ENCODE measurements around the gene SGCA.
A peak's percentile ranks its signal among the peaks of the same experiment; 100 is the strongest.

Gene SGCA

GRCh38 chr17:50168319-50168718 lies 2.5 kb downstream of the SGCA start:
- no peak for DNase-seq

GRCh38 chr17:50169121-50169764 lies 3.4 kb downstream of the SGCA start:
- DNase-seq, result no peak

- no peak for DNase-seq
Measured at GRCh38 chr17:50169881-50170459, 4.2 kb downstream of the SGCA start.

GRCh38 chr17:50170662-50171370 lies 5.0 kb downstream of the SGCA start:
- DNase-seq, result no peak

GRCh38 chr17:50171371-50172071 lies 5.7 kb downstream of the SGCA start:
- no peak for DNase-seq

DNA sequence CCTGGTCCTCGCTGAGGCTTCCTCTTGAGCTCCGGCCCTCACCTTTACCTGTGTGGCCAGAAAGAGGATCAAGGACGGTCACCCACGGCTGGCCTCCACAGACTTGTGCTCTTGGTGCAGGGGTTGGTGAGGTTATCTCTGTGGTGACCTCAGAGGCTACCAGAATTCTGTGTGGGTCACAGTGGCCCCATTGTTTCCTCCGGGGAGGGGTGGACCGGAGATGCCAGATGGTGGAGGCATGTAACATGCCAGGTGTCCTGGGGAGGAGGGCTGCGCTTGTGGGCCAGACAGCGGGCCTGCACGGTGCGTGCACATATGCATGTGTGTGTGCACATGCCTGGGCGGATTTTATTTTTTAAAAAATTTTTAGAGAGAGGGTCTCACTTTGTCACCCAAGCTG lies 6.3 kb downstream of the SGCA start:
- no peak for DNase-seq

- DNase-seq, result no peak
Measured at GRCh38 chr17:50172936-50173334, 7.1 kb downstream of the SGCA start.

DNA sequence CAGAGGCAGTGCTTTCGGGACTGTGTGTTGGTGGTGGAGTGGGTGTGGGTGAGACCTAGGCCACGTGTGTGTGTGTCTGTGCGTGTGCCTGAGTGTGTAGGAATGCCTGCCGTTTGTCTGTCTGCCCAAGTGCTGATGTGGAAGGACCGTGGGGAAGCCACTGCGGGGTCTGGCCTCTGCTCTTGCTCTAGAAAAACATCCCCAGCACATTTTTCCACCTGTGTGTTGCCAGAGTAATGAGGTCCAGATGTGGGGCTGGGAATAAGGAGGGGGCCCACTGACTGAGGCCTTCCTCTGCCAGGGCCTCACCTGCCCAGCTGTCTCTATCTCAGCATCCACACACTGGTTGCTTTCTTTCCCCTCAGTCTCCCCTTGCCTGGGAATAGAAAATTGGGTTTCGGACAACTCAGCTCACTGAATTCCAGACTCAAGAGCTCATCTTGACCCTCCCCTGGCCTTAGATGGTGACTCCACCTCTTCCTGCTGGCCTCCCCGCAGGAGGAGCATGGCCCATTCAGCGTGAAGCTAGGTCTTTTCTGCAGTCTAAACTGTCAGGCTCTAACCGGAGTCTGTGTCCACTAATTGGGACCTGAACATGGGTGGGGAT lies 7.6 kb downstream of the SGCA start:
- no peak for DNase-seq

DNA sequence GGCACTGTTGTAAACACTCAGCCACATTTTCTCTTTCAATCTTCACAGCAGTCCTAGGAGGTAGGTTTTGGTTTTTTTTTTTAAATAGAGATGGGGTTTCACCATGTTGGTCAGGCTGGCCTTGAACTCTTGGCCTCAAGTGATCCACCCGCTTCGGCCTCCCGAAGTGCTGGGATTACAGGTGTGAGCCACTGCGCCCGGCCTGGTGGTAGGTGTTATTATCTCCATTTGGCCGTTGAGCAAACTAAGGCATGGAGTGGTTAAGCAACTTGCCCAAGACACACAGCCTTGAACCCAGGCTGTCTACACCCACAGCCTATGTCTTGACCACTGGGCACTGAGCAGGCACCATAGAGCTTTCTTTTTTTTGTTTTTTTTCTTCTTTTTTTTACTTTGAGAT lies 8.6 kb downstream of the SGCA start:
- no peak for DNase-seq

DNA sequence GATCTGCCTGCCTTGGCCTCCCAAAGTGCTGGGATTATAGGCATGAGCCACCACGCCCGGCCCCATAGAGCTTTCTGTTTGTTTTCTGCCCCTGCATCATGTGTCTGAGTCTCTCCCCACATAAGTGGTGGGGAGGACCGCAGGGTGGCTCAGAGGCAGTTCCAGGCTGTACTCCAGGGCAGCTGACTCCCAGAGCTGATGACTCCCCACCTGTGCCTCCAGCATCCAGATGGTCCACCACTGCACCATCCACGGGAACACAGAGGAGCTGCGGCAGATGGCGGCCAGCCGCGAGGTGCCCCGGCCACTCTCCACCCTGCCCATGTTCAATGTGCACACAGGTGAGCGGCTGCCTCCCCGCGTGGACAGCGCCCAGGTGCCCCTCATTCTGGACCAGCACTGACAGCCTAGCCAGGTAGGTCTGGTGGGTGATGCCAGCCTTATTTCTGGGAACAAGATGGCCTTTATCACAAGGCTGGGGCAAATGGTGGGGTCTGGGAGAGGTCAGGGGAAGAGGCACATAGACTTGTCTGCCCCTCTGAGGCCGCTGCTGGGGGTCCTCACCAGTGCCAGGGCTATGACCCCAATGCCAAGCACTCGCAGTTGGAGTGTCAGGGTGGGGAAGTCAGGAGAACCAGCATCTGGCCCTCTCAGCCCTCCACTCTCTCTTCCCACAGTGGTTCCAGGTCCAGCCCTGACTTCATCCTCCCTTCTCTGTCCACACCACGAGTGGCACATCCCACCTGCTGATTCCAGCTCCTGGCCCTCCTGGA lies 9.4 kb downstream of the SGCA start:
- no peak for DNase-seq

DNA sequence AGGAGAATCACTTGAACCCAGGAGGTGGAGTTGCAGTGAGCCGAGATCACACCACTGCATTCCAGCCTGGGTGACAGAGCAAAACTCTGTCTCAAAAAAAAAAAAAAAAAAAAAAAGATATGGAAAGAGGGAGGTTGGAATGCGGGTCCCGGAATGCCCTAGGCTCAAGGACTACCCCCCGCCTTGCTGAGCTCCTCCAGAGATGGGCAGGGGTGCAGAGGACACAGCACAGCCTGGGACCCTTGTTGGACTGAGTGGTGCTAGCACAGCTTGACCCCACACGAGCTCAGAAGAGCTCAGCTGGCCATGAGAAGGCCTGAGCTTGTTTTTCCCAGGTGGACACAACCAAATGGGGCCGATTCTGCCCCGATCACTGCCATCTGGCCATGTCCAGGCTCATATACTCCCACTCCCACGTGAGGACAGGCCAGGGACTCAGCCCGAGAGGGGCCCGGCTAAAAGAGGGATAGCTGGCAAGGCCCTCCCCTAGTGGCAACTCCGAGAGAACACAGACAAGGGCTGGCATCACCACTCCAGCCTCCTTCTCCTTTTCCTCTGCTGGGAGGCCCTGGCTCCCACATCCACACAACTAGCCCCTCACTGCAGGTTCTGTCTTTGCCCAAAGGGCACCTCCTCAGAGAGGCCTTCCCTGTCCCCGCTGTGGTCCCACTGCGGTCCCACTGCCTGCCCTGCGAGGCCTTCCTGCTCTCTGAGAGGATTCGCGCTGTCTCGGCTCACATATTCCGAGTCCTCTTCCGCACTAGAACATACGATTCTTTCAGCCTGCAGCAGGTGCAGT lies 11.0 kb downstream of the SGCA start:
- no peak for DNase-seq

DNA sequence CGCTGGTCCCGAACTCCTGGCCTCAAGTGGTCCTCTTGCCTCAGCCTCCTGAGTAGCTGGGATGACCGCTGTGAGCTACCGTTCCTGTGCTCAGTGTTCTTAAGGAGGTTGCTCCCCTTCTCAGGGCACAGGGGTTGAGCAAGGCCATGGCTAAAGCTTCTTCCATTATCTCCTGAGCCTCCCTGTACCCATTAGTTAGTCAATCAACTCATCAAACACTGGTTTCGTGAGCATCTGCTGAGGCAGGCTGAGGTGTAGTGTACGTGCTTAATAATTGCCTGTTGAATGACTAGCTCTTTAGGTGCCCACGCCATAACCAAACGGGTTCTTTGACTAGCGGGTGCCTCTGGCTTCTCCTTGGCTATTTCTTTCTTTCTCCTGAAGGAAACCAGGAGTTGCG lies 11.7 kb downstream of the SGCA start:
- DNase-seq, result no peak

DNA sequence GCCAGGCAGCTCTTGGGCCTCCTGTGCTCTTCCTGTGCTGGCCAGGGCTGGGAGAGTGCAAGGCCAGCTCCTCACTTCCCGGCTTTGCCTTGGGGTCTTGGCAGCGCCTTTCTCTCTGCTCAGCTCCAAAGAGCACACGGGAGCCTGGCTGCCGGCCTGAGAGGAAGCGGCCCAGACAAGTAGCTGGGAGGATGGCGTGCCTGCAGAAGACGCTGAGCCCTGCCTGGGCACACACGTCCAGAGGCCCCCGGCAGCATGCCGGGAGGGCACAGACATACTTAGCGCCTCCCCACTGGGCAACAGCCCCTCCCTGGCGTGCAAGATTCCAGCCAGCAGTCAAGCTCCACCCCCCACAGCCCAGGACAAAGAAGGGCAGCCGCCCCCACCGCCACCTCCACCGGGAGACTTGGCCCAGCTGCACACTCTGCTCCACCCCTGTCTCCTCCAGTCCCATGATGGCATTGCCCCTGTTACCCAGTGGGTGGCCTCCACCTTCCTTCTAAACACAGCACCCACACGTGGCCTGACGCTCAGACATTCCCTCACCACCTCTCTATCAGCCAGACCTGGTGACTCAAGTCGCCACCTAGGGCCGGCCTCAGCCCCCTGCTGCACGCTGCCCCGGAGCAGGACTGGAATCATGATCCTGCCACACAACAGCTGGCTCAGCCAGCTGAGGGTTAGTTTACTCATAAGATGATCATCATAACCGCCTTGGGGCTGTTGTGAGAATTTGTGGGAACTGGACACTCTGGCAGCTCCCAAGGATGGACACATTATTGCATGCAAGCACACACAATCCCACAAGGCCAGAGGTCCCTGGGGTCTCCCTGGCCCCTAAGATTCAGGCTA lies 12.4 kb downstream of the SGCA start:
- DNase-seq, result peak; percentile 55

DNA sequence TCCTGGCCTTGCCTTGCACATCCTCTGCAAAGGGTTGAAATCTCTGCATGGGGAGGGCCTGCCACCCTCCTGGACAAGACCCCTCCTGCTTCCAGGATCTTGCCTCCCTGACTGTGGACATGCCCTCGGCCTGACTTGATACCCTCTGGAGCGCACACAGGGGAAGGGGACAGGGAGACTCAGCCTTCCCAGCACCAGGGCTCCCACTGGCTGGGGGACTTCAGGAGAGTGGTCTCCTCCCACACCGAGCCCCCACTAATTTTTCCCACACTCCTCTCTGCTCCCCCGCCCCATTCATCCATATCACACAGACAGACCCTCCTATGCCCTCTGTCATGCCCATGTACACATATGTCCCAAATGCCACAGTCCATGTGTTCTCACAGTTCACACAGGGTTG lies 14.3 kb downstream of the SGCA start:
- no peak for DNase-seq

- DNase-seq, result no peak
Measured at GRCh38 chr17:50180620-50181019, 14.8 kb downstream of the SGCA start.

DNA sequence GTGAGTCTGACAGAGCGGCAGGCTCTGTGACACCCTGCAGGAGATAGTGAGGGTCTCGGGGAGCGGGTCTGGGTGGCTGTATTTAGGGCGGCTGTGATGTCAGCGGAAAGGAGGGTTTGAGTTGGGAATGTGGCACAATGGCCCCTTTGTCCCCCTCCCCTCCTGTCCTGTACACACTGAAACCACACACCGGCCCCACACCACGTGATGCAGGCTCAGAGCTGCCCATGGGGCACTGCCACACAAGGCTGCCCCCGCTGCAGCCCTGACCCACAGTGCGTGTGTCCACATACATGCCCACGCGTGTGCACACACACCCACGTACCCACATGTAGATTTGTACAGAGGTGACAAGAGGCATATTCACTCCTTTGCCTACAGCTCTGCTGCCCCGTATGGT lies 15.3 kb downstream of the SGCA start:
- no peak for DNase-seq

GRCh38 chr17:50181591-50182560 lies 16.1 kb downstream of the SGCA start:
- no peak for DNase-seq

- no peak for DNase-seq
Measured at GRCh38 chr17:50182783-50183420, 17.1 kb downstream of the SGCA start.

GRCh38 chr17:50183421-50183994 lies 17.7 kb downstream of the SGCA start:
- DNase-seq, result no peak
